Adrenal gland (tissue), 12 donors: ENCODE data around the gene TANC1. TPM values are rescaled to one million over a fixed set of nuclear protein-coding genes. Genes with fewer than 3 reads are reported as not detected.

Source experiments
- DNase-seq, 7 donors: peaks; one replicate each; pipeline ENCODE4 v3.0.0-alpha.2; 2019 to 2020
- H3K27ac ChIP-seq, 5 donors: fragments of 200-600 bp; sonication (generic) in 4 of 5; 1 replicate in 3 of 5; 2 replicates in 2 of 5; pipeline versions ENCODE4 v1.5.1 to v1.8.0; 2016 to 2020; ENCODE audit warnings: mild to moderate bottlenecking in 1 of 5
- H3K27me3 ChIP-seq: fragments of 200-600 bp; 2 replicates; pipeline ENCODE4 v1.8.0; 2021
- H3K36me3 ChIP-seq, 2 donors: fragments of 200-600 bp; replicated peaks in 1 of 2; 1 replicate in 1 of 2; 2 replicates in 1 of 2; pipeline versions ENCODE4 v1.5.1 to v1.8.0; 2018 to 2022
- H3K4me1 ChIP-seq, 2 donors: fragments of 200-600 bp; replicated peaks in 1 of 2; 1 replicate in 1 of 2; 2 replicates in 1 of 2; pipeline versions ENCODE4 v1.5.1 to v1.8.0; 2018 to 2021
- H3K4me3 ChIP-seq, 4 donors: fragments of 200-600 bp; sonication (generic) in 3 of 4; one replicate each; pipeline ENCODE4 v1.5.1; 2016 to 2018
- H3K9me3 ChIP-seq, 3 donors: fragments of 200-600 bp; sonication (generic) in 1 of 3; replicated peaks in 1 of 3; 1 replicate in 2 of 3; 2 replicates in 1 of 3; pipeline versions ENCODE4 v1.5.1 to v1.8.0; 2016 to 2021
- POLR2A ChIP-seq, 2 donors: fragments of 450-650 bp; IDR thresholded peaks; one replicate each; pipeline ENCODE4 v1.6.1; 2017; ENCODE audit warnings: antibody characterized with exemption in 2 of 2, mild to moderate bottlenecking in 2 of 2, moderate library complexity in 1 of 2
- WGBS, 4 donors: extraction: QIAGEN DNeasy Blood & Tissue Kit in 2 of 4; methylation state at CpG; one replicate each; pipeline versions ENCODE4 v1.1.5 to v1.1.7; 2013 to 2017; 5-methylcytosine and 5-hydroxymethylcytosine counted together
- intact Hi-C, 2 donors: fragments of 100-400 bp; cut with DNase I; formaldehyde crosslinking; loops; one replicate each; pipeline versions ENCODE4 v1.14.1 to v1.15.0; 2022 to 2023
- polyA plus RNA-seq, 3 donors: library from polyadenylated mRNA; stranded (reverse); fragments of 200-250 nt in 2 of 3; fragments of 350-450 nt in 1 of 3; fragmentation: Illumina TruSeq in 1 of 3; extraction: RNeasy Lipid Tissue Mini Kit (QIAGEN cat#74804) in 1 of 3; gene quantifications; one replicate each; pipeline ENCODE4 v1.2.3, GENCODE V29; 2013 to 2014
- total RNA-seq, 9 donors: library from RNA; depleted of rRNA in 4 of 9; stranded (reverse); fragments of >200 nt in 4 of 9; fragments of 120-200 nt in 1 of 9; fragmentation: NEBNext Ultra II Directional in 1 of 9; extraction: Animal tissue kit (Norgen Biotek cat#: 25700) in 1 of 9; gene quantifications; one replicate each; pipeline versions ENCODE4 v1.1.0 to v1.2.4, GENCODE V29; 2013 to 2023
- TF ChIP-seq, protein P1 (sequence below), 6 experiments: fragments of 450-650 bp in 4 of 6; fragments of 200-600 bp in 2 of 6; sonication (generic) in 1 of 6; IDR thresholded peaks; 1 replicate in 5 of 6; 2 replicates in 1 of 6; pipeline versions ENCODE4 v1.5.1 to v1.8.0; 2016 to 2021; ENCODE audit warnings: antibody characterized with exemption in 6 of 6, mild to moderate bottlenecking in 2 of 6, moderate library complexity in 1 of 6
- donor health status: healthy with polysubstance abuse.
- donor health status: Bipolar disorder and iron deficiency.
- donor health status: DM: yes; HTN: yes; CAD: no.
- donor health status: DM: no; HTN: no; CAD: no.
- donor health status: DM: no; HTN: no; CAD: no.
- donor health status: DM: yes; HTN: yes; CAD: no.

TANC1 gene
- total and polyA plus RNA-seq, 12 donors: 14.1 to 53.3 (median 24.8) TPM

- intact Hi-C loops: no loop called here
- H3K4me1 ChIP-seq: no peaks in the 10 kb centered on the region
Observed at GRCh38 chr2:158928965-158929364, 39.5 kb upstream of the TANC1 start.

GRCh38 chr2:158931572-158931971, 36.9 kb upstream of the TANC1 start:
- Histone ChIP-seq H3K4me1 (no peaks in the 10 kb centered on the region), H3K4me3 (no peak overlapping the region), H3K27ac (no peak overlapping the region), H3K9me3 (peaks cover 0 to 5% (median 0%) of the 10 kb centered on the region in 3 donors), H3K36me3 (no peaks in the 10 kb centered on the region), H3K27me3 (no peaks in the 10 kb centered on the region)
- TF ChIP-seq POLR2A (IDR thresholded peaks at IDR 0.05): no peak
- TF ChIP-seq, protein P1, sequence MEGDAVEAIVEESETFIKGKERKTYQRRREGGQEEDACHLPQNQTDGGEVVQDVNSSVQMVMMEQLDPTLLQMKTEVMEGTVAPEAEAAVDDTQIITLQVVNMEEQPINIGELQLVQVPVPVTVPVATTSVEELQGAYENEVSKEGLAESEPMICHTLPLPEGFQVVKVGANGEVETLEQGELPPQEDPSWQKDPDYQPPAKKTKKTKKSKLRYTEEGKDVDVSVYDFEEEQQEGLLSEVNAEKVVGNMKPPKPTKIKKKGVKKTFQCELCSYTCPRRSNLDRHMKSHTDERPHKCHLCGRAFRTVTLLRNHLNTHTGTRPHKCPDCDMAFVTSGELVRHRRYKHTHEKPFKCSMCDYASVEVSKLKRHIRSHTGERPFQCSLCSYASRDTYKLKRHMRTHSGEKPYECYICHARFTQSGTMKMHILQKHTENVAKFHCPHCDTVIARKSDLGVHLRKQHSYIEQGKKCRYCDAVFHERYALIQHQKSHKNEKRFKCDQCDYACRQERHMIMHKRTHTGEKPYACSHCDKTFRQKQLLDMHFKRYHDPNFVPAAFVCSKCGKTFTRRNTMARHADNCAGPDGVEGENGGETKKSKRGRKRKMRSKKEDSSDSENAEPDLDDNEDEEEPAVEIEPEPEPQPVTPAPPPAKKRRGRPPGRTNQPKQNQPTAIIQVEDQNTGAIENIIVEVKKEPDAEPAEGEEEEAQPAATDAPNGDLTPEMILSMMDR (IDR thresholded peaks at IDR 0.05): no peak
- DNase-seq: no peak
- 34 to 43% (median 37%) methylated on average over 2 of the region's 2 CpGs for WGBS, 4 donors
- intact Hi-C loops: no loop called here

More at GRCh38 chr2:158928965-158929364, 39.5 kb upstream of the TANC1 start:
- no peaks in the 10 kb centered on the region for H3K36me3 ChIP-seq
- peaks cover 0 to 5% (median 0%) of the 10 kb centered on the region in 3 donors for H3K9me3 ChIP-seq
- H3K4me3 ChIP-seq: no peak overlapping the region
- H3K27ac ChIP-seq: no peak overlapping the region
- no peak for TF ChIP-seq POLR2A (IDR thresholded peaks at IDR 0.05)
- TF ChIP-seq, protein P1 (IDR thresholded peaks at IDR 0.05): no peak
- no peak for DNase-seq
- H3K27me3 ChIP-seq: no peaks in the 10 kb centered on the region

- TF ChIP-seq, protein P1 (IDR thresholded peaks at IDR 0.05): no peak
- no peak for TF ChIP-seq POLR2A (IDR thresholded peaks at IDR 0.05)
- Histone ChIP-seq H3K36me3 (no peaks in the 10 kb centered on the region), H3K27ac (no peak overlapping the region), H3K9me3 (peaks cover 0 to 5% (median 0%) of the 10 kb centered on the region in 3 donors), H3K4me3 (no peak overlapping the region), H3K27me3 (no peaks in the 10 kb centered on the region), H3K4me1 (no peaks in the 10 kb centered on the region)
- intact Hi-C loops: no loop called here
- WGBS, 4 donors: 69 to 82% (median 78%) methylated on average over 4 of the region's 4 CpGs
- DNase-seq: no peak
Observed at GRCh38 chr2:158932131-158932645, 36.3 kb upstream of the TANC1 start.

DNA sequence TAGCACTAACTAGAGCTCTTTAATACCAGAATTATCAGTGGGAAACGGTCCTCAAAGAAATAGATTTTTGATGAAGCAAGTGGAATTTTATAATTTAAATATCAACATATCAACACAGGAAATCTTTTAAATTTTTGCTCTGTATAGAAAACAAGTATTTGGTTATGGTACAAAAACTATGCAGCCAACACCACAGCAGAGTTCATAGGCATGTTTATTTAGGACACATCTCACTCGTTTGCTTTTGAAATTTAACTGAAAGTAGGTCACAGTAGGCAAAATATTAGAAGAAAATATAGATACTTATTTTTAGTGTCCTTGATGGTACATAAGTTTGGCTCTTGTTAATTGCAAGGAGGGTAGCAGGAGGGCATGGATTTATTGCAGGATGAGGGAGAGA, 34.3 kb upstream of the TANC1 start:
- Histone ChIP-seq H3K9me3 (no peaks in the 10 kb centered on the region), H3K4me3 (no peak overlapping the region), H3K27ac (no peak overlapping the region), H3K4me1 (no peaks in the 10 kb centered on the region), H3K27me3 (no peaks in the 10 kb centered on the region), H3K36me3 (no peaks in the 10 kb centered on the region)
- intact Hi-C loops: no loop called here
- no peak for DNase-seq
- TF ChIP-seq POLR2A (IDR thresholded peaks at IDR 0.05): no peak
- TF ChIP-seq, protein P1 (IDR thresholded peaks at IDR 0.05): no peak
- 55 to 65% (median 58%) methylated on average over 2 of the region's 2 CpGs for WGBS, 4 donors
